Gastrocnemius medialis (tissue), 4 donors: ENCODE measurements around the gene NLRP9.

Source experiments
- CTCF ChIP-seq, 5 experiments: fragments of 450-650 bp in 3 of 5; fragments of 200-600 bp in 2 of 5; sonication (generic) in 2 of 5; IDR thresholded peaks in 4 of 5; conservative IDR thresholded peaks in 1 of 5; 1 replicate in 4 of 5; 2 replicates in 1 of 5; pipeline ENCODE4 v1.5.1; 2016 to 2019; ENCODE audit warnings: antibody characterized with exemption in 5 of 5, mild to moderate bottlenecking in 3 of 5, moderate library complexity in 3 of 5
- POLR2A ChIP-seq, 2 donors: fragments of 450-650 bp; IDR thresholded peaks; one replicate each; pipeline ENCODE4 v1.6.1; 2017; ENCODE audit warnings: antibody characterized with exemption in 2 of 2, mild to moderate bottlenecking in 2 of 2, moderate library complexity in 2 of 2

GRCh38 chr19:55705972-55706371, 32.2 kb downstream of the NLRP9 start:
- TF ChIP-seq POLR2A (IDR thresholded peaks at IDR 0.05): no peak
- TF ChIP-seq CTCF (IDR thresholded peaks at IDR 0.05 in 4 of 5, conservative IDR thresholded peaks at IDR 0.05 in 1 of 5): no peak
